ENCODE results near the gene PDCD10. TPM values are rescaled to one million over a fixed set of nuclear protein-coding genes. Genes with fewer than 3 reads are reported as not detected.
A peak's percentile ranks its signal among the peaks of the same experiment; 100 is the strongest.

The PDCD10 gene
- total RNA-seq, 3 donors from 2014 or later, result 59.0 to 90.0 (median 79.7) TPM

- intact Hi-C loops (cut with DNase I, micrococcal nuclease), result no loop called here
- ATAC-seq (no peak), DNase-seq (no peak)
- Histone ChIP-seq H3K4me3 (no peak overlapping the region), H3K4me1 (ENCODE audit: low read depth) (no peaks in the 10 kb centered on the region), H3K36me3 (ENCODE audit: low read depth) (no peaks in the 10 kb centered on the region), H3K9me3 (no peaks in the 10 kb centered on the region)
- no peak for TF ChIP-seq CTCF (IDR thresholded peaks at IDR 0.05)
Measured at GRCh38 chr3:167657684-167658225, 76.9 kb downstream of the PDCD10 start.

DNA sequence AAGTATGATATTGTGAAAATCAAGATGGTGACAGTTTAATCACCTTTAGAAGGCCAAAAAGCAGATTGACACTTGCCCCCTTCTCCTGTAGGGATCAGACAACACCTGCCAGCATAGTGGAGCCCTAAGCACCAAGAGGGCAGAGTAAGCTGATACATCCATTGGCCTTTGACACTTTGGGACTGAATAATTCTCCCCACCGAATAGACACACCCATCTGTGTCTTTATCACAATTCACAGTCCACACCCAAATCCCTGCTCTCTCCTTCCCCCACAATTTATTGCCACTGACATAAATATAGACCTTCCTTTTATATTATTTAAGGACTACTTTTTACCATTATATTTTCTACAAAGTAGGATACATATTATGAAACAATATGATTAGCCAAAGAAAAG, 77.9 kb downstream of the PDCD10 start:
- Histone ChIP-seq H3K9me3 (no peaks in the 10 kb centered on the region), H3K4me1 (ENCODE audit: low read depth) (no peaks in the 10 kb centered on the region), H3K36me3 (ENCODE audit: low read depth) (no peaks in the 10 kb centered on the region), H3K4me3 (no peak overlapping the region)
- DNase-seq (no peak), ATAC-seq (no peak)
- TF ChIP-seq CTCF (IDR thresholded peaks at IDR 0.05), result no peak
- intact Hi-C loops (cut with DNase I, micrococcal nuclease), result no loop called here

- H3K36me3 ChIP-seq (ENCODE audit: low read depth), result no peaks in the 10 kb centered on the region
- no peaks in the 10 kb centered on the region for H3K9me3 ChIP-seq
- no peak within 1 kb of the TSS for H3K4me3 ChIP-seq
- ATAC-seq, result no peak
- TF ChIP-seq CTCF (IDR thresholded peaks at IDR 0.05), result no peak
- DNase-seq, result peak in 1 of 3 donors; percentile 4
- intact Hi-C loops (cut with DNase I, micrococcal nuclease), result no loop called here
- no peaks in the 10 kb centered on the region for H3K4me1 ChIP-seq (ENCODE audit: low read depth)
Measured at GRCh38 chr3:167653760-167654159, 80.9 kb downstream of the PDCD10 start, which contains the start of gene WDR49. Gene WDR49 (minus strand): TSS chr3:167653942. CDS start chr3:167653425, 517 bp downstream.

- intact Hi-C loops (cut with DNase I, micrococcal nuclease), result no loop called here
- H3K36me3 ChIP-seq (ENCODE audit: low read depth), result no peaks in the 10 kb centered on the region
- no peaks in the 10 kb centered on the region for H3K9me3 ChIP-seq
- no peak for DNase-seq
- no peak for TF ChIP-seq CTCF (IDR thresholded peaks at IDR 0.05)
- no peak for ATAC-seq
- H3K4me3 ChIP-seq, result no peak overlapping the region
- no peaks in the 10 kb centered on the region for H3K4me1 ChIP-seq (ENCODE audit: low read depth)
Measured at GRCh38 chr3:167653155-167653554, 81.5 kb downstream of the PDCD10 start.

- no peak for DNase-seq
- no peak for ATAC-seq
- no peaks in the 10 kb centered on the region for H3K4me1 ChIP-seq (ENCODE audit: low read depth)
- no peak for TF ChIP-seq CTCF (IDR thresholded peaks at IDR 0.05)
- no peaks in the 10 kb centered on the region for H3K9me3 ChIP-seq
- H3K4me3 ChIP-seq, result no peak overlapping the region
- intact Hi-C loops (cut with DNase I, micrococcal nuclease), result no loop called here
- no peaks in the 10 kb centered on the region for H3K36me3 ChIP-seq (ENCODE audit: low read depth)
Measured at GRCh38 chr3:167651826-167652225, 82.9 kb downstream of the PDCD10 start.

GRCh38 chr3:167650459-167650858, 84.2 kb downstream of the PDCD10 start:
- TF ChIP-seq CTCF (IDR thresholded peaks at IDR 0.05), result no peak
- ATAC-seq, result no peak
- no peak overlapping the region for H3K4me3 ChIP-seq
- no peaks in the 10 kb centered on the region for H3K4me1 ChIP-seq (ENCODE audit: low read depth)
- no peak for DNase-seq
- H3K9me3 ChIP-seq, result no peaks in the 10 kb centered on the region
- intact Hi-C loops (cut with DNase I, micrococcal nuclease), result no loop called here
- no peaks in the 10 kb centered on the region for H3K36me3 ChIP-seq (ENCODE audit: low read depth)

Data from mucosa of descending colon (tissue), 3 donors.